Measurements from ENCODE around the gene CAMSAP1.

Gene CAMSAP1

DNA sequence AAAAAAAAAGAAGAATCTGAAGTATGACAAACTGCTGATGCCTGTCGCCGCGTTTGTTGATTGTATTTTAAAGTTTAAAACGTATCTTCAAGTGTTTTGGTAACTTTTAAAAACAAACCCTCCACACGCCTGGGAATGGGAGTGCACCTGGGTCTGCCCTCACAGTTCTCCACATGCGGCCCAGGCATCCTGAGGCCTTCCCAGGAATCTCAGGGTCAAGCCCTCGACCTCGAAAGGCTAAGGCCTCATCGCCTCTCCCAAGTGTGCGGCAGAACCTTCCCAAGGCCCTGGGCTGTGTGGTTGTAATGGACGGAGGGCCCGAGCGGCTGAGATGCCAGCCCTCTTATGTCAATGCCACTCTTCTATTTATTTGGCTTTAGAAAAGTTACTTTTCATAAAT, 94.4 kb downstream of the CAMSAP1 start:
- TF ChIP-seq TOX (CRISPR knock-in tag; IDR thresholded peaks at IDR 0.05; ENCODE audit: borderline replicate concordance) = no peak
- no peak for TF ChIP-seq RARB (CRISPR knock-in tag; IDR thresholded peaks at IDR 0.05)
- no peak for TF ChIP-seq BACH2 (CRISPR knock-in tag; IDR thresholded peaks at IDR 0.05; ENCODE audit: borderline replicate concordance)
- TF ChIP-seq ZFP3 (CRISPR knock-in tag; IDR thresholded peaks at IDR 0.05) = no peak
- TF ChIP-seq, protein P1, sequence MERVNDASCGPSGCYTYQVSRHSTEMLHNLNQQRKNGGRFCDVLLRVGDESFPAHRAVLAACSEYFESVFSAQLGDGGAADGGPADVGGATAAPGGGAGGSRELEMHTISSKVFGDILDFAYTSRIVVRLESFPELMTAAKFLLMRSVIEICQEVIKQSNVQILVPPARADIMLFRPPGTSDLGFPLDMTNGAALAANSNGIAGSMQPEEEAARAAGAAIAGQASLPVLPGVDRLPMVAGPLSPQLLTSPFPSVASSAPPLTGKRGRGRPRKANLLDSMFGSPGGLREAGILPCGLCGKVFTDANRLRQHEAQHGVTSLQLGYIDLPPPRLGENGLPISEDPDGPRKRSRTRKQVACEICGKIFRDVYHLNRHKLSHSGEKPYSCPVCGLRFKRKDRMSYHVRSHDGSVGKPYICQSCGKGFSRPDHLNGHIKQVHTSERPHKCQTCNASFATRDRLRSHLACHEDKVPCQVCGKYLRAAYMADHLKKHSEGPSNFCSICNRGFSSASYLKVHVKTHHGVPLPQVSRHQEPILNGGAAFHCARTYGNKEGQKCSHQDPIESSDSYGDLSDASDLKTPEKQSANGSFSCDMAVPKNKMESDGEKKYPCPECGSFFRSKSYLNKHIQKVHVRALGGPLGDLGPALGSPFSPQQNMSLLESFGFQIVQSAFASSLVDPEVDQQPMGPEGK (CRISPR knock-in tag; IDR thresholded peaks at IDR 0.05; ENCODE audit: borderline replicate concordance) = no peak
- TF ChIP-seq SNAI2 (CRISPR knock-in tag; IDR thresholded peaks at IDR 0.05) = no peak
- TF ChIP-seq, protein P2, sequence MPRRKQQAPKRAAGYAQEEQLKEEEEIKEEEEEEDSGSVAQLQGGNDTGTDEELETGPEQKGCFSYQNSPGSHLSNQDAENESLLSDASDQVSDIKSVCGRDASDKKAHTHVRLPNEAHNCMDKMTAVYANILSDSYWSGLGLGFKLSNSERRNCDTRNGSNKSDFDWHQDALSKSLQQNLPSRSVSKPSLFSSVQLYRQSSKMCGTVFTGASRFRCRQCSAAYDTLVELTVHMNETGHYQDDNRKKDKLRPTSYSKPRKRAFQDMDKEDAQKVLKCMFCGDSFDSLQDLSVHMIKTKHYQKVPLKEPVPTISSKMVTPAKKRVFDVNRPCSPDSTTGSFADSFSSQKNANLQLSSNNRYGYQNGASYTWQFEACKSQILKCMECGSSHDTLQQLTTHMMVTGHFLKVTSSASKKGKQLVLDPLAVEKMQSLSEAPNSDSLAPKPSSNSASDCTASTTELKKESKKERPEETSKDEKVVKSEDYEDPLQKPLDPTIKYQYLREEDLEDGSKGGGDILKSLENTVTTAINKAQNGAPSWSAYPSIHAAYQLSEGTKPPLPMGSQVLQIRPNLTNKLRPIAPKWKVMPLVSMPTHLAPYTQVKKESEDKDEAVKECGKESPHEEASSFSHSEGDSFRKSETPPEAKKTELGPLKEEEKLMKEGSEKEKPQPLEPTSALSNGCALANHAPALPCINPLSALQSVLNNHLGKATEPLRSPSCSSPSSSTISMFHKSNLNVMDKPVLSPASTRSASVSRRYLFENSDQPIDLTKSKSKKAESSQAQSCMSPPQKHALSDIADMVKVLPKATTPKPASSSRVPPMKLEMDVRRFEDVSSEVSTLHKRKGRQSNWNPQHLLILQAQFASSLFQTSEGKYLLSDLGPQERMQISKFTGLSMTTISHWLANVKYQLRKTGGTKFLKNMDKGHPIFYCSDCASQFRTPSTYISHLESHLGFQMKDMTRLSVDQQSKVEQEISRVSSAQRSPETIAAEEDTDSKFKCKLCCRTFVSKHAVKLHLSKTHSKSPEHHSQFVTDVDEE (CRISPR knock-in tag; IDR thresholded peaks at IDR 0.05) = no peak
- TF ChIP-seq, protein P3, sequence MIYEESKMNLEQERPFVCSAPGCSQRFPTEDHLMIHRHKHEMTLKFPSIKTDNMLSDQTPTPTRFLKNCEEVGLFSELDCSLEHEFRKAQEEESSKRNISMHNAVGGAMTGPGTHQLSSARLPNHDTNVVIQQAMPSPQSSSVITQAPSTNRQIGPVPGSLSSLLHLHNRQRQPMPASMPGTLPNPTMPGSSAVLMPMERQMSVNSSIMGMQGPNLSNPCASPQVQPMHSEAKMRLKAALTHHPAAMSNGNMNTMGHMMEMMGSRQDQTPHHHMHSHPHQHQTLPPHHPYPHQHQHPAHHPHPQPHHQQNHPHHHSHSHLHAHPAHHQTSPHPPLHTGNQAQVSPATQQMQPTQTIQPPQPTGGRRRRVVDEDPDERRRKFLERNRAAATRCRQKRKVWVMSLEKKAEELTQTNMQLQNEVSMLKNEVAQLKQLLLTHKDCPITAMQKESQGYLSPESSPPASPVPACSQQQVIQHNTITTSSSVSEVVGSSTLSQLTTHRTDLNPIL (CRISPR knock-in tag; IDR thresholded peaks at IDR 0.05; ENCODE audit: low read depth) = no peak
- TF ChIP-seq ESRRG (CRISPR knock-in tag; IDR thresholded peaks at IDR 0.05) = no peak
- no peak for TF ChIP-seq ZFP30 (CRISPR knock-in tag; IDR thresholded peaks at IDR 0.05)
- TF ChIP-seq OSR1 (CRISPR knock-in tag; IDR thresholded peaks at IDR 0.05) = no peak
- no peak for TF ChIP-seq ARNTL (CRISPR knock-in tag; IDR thresholded peaks at IDR 0.05; ENCODE audit: borderline replicate concordance, low read depth)
- no peak for TF ChIP-seq ZNF565 (CRISPR knock-in tag; conservative IDR thresholded peaks at IDR 0.05; ENCODE audit: low read depth)
- no peak for TF ChIP-seq ZC3H10 (CRISPR knock-in tag; IDR thresholded peaks at IDR 0.05)
- TF ChIP-seq TCF4 (CRISPR knock-in tag; IDR thresholded peaks at IDR 0.05; ENCODE audit: borderline replicate concordance) = no peak
- no peak for TF ChIP-seq ISL1 (CRISPR knock-in tag; IDR thresholded peaks at IDR 0.05)
- TF ChIP-seq PPARA (CRISPR knock-in tag; IDR thresholded peaks at IDR 0.05; ENCODE audit: borderline replicate concordance) = no peak
- TF ChIP-seq, protein P4, sequence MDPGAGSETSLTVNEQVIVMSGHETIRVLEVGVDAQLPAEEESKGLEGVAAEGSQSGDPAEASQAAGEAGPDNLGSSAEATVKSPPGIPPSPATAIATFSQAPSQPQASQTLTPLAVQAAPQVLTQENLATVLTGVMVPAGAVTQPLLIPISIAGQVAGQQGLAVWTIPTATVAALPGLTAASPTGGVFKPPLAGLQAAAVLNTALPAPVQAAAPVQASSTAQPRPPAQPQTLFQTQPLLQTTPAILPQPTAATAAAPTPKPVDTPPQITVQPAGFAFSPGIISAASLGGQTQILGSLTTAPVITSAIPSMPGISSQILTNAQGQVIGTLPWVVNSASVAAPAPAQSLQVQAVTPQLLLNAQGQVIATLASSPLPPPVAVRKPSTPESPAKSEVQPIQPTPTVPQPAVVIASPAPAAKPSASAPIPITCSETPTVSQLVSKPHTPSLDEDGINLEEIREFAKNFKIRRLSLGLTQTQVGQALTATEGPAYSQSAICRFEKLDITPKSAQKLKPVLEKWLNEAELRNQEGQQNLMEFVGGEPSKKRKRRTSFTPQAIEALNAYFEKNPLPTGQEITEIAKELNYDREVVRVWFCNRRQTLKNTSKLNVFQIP (CRISPR knock-in tag; IDR thresholded peaks at IDR 0.05; ENCODE audit: borderline replicate concordance, low read depth) = no peak
- TF ChIP-seq GLIS3 (CRISPR knock-in tag; IDR thresholded peaks at IDR 0.05) = no peak
- no peak for ATAC-seq

DNA sequence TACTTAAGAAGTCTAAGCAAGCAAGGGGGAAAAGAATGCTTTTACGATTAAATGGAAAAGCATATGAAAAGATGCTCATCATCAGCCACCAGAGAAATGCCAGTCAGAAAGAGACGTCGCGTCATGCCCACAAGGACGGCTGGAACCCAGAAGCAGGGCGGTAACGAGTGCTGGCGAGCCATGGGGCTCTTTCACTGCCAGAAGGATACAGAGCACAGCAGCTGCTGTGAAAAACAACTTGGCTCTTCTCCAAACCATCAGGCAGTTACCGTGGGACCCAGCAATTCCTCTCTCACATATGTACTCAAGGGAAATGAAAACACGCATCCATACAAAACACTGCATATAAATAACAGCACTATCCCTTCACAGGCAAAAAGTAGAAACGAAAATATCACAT, 95.5 kb downstream of the CAMSAP1 start:
- ATAC-seq = no peak
- TF ChIP-seq, protein P2 (CRISPR knock-in tag; IDR thresholded peaks at IDR 0.05) = no peak
- TF ChIP-seq OSR1 (CRISPR knock-in tag; IDR thresholded peaks at IDR 0.05) (no peak), ZFP3 (CRISPR knock-in tag; IDR thresholded peaks at IDR 0.05) (no peak), ZNF565 (CRISPR knock-in tag; conservative IDR thresholded peaks at IDR 0.05; ENCODE audit: low read depth) (no peak)
- TF ChIP-seq, protein P1 (CRISPR knock-in tag; IDR thresholded peaks at IDR 0.05; ENCODE audit: borderline replicate concordance) = no peak
- TF ChIP-seq, protein P3 (CRISPR knock-in tag; IDR thresholded peaks at IDR 0.05; ENCODE audit: low read depth) = no peak

Data from SK-N-SH treated with all-trans-retinoic acid at 6 μM for 48 hours (cell line).